GM18519 (cell line): ENCODE measurements around the gene RTN4.

Source experiments
- ATAC-seq: cut with Tn5 transposase; IDR thresholded peaks from one replicate; pipeline ENCODE4 v1.9.1; 2021; ENCODE audit warnings: mild to moderate bottlenecking, moderate library complexity; ENCODE audit not compliant: unreplicated experiment, low FRiP score

Gene RTN4

DNA sequence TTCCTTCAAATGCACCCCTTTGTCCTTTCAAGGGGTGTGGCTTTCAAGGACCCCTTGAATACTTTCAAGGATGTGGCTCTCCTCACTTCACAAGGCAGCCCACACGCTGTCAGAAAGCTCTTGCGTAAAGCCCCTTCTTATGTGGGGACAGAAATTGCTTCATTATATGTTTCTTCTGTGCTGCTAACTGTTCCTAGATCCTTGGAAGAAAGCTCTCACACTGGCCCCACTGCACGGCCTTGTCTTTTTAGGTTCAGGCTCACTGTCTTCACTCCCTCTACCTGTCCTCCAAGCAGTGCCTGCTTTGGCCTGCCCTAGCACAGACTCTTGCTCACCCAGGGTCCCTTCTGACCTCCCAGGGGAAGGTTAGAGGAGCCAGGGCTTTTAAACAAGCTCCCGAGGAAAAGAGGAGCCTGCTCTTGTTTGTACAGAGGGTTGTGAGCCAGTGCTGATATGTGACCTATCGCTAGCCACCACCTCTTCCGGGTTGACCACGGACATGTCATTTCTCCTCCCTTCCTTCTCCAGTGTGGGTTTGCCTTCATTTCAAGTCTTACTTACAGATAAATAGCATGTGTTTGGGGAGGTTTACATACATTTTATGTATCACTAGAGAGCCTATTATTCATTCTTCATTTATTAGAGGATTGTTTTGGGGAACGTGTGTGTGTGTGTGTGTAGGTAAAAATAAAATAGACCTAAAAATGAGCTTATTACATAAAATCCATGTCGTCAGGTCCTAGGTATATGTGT is 94.7 kb downstream of the RTN4 start:
- ATAC-seq, result no peak

DNA sequence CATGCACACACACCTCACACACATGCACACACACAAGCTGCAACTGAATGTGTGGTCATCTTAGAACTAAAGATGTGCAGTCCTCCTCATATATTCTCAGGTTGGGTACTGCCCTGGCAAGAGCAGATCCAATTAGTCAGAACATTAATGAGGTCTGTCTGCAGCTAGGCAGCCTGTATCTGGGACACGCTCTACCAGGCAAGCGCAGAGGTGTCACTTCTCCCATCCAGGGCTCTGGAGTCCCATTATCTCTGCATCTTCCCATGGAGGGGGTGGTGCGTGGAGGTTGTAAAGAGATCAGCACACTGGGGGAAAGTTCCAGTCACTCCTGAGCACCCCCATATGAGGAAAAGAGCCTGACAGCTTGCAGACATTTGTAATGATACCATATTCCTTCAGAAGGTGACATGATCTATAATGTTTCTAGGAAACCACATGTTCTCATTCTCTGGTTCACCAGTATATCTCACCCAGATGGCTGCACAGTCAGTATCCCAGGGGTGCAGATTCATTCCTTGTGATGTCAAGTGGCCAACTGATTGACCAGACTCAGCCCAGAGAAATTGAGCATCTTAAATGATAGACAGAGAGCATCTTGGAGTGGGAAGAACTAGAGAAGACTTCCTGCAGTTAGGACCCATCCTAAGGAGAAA is 95.4 kb downstream of the RTN4 start:
- no peak for ATAC-seq

DNA sequence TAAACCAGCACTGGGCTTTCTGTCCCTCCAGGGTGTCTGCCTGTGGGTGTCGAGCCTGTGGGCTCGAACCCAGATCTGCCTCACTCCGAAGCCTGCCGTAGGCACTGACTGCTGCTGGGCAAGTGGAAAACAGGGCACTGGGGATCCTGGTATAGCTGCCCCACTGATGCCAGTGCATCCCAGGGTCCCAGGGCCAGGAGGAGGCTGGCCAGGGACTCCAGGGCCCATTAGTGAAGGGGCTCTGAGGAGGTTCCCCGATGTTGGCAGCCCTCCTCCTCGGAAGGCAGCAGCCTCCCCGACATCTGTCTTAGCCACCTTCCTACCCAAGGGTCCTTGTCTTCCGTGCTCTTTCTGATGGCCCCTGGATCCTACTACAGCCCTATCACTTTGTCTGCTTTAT is 96.1 kb downstream of the RTN4 start:
- ATAC-seq, result no peak

DNA sequence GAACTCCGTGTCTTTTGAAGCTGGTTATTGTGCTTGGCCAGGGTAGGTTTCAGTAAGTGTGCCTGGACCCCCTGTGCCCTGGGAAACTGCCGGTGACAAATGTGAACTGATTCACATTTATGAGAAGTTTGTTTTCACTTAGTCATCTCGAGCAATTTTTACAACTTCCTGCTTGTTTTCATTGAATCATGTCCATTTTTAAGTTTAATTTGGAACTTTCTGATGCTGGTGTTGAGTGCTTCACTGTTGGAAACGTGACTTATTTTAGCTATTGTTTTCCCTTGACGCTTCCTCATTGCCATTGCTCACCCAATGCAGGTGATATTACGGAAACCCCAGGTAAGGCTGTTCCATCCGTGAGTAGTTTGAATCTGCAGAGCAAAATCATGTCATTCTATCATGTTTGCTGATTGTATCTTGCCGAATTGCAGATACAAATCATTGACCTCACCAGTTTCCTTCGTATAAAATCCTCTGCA is 97.2 kb downstream of the RTN4 start:
- no peak for ATAC-seq

GRCh38 chr2:54952425-54952824 is 97.8 kb downstream of the RTN4 start:
- no peak for ATAC-seq

DNA sequence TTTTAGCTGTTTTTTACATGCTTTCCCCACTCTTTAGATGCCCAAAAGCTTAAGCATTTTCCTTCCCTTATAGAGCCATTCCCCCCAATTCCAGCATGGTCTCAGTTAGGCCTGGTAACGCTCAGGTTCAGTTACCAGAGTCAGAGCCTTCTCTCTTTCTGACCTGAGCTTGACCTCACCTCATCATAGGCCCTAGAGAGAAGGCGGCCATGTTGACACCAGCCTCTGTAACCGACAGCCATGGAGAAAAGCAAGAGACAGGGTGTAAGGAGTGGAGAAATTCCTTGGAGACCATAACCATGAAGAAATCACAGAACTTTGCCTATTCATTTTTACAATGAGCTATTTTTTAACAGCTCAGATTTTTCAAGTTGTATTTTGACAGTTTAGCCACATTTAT is 99.4 kb downstream of the RTN4 start:
- ATAC-seq, result no peak

GRCh38 chr2:54949431-54949830 is 100.8 kb downstream of the RTN4 start:
- ATAC-seq, result no peak

DNA sequence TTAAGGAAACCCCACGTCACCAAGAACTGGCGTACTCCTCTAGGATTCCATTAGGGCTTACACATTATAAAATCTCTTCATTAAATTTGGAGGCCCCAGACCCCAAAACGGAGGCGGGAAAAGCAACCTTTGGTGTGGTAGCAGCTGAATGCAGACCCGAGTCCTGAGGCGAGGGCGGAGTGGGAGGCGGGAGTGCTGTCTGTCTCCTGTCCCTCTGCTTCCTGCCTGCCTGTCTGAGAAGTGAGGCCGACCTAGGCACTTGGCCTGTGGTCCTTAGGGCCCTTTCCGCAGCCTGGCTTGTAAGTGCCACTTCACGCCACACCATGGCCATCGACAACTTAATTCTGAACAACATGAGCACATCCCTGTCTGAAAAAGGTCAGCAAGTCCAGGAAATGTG is 102.1 kb downstream of the RTN4 start:
- ATAC-seq, result no peak

DNA sequence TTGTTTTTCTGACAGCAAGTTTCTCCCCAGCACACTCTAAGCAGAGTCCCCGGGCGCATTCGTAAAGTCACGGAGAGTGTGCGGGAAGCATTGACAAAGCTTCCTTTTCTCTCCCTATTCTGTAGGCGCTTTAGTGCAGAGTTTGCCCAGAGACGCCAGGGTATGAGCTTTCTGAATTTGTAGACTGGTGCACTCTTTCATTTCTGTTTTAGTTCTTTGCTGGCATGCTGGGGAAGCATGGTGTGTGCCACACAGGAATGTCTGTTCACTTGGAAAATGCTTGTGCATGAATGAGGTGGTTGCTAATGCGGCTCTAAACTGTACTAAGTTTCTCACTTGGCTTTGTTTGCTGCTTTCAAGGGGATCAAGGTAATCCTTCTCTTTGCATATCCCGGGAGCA is 102.6 kb downstream of the RTN4 start:
- no peak for ATAC-seq

DNA sequence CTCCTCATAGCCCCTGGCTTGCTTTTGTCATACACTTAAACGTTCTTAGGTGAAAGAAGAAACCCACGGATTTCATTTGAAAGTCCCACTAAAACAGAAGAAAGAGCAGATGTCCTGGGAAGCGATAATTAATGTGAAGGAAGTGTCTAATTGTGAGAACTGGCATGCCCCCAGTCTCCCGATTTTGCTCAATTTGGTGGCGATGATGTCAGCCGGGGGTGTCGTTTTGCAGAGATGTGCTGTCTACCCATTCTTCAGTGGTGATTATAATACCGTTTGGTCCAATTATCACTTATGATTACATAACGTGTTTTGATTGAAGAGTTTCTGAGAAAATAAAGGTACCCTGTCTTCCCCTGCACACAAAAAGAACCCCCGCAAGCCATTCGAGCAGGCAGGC is 103.1 kb downstream of the RTN4 start:
- no peak for ATAC-seq

- no peak for ATAC-seq
Measured at GRCh38 chr2:54946220-54946805, 103.9 kb downstream of the RTN4 start.

- ATAC-seq, result no peak
Measured at GRCh38 chr2:54945391-54946219, 104.6 kb downstream of the RTN4 start.

GRCh38 chr2:54944724-54945326 is 105.4 kb downstream of the RTN4 start:
- ATAC-seq, result no peak

- no peak for ATAC-seq
Measured at GRCh38 chr2:54942373-54942772, 107.9 kb downstream of the RTN4 start.

GRCh38 chr2:54941248-54941984 is 108.8 kb downstream of the RTN4 start:
- ATAC-seq, result no peak

- no peak for ATAC-seq
Measured at GRCh38 chr2:54940723-54941122, 109.5 kb downstream of the RTN4 start.

DNA sequence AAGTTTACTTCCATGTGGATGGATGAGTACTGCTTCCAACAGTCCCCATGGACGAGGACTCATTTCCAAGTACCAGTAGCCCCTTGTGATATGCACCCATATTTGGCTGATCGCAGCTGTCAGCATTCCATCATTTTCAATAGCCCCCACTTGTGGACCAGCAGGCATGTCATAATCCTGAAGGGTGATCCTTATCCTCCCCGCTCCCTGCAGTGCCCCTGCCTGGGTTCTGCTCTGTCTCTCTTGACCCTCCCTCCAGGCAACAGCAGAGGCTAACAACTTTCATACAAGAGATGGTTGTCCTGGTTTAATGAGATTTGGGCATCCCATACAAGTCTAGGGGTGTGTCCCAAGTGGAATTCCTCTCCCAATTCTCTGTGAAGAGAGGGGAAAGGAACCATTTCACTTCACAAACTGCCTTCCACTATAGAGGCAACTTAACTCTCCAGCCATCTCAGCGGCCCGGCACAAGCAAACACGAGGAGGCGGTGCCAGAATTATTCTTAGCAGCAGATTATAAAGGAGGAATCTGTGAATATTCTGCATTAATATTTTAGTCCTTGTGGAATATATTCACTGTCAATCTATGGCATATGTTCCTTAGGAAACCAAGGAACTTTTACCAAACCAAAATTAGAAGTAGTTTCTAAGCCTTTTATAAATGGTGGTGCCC is 110.7 kb downstream of the RTN4 start:
- ATAC-seq, result no peak

DNA sequence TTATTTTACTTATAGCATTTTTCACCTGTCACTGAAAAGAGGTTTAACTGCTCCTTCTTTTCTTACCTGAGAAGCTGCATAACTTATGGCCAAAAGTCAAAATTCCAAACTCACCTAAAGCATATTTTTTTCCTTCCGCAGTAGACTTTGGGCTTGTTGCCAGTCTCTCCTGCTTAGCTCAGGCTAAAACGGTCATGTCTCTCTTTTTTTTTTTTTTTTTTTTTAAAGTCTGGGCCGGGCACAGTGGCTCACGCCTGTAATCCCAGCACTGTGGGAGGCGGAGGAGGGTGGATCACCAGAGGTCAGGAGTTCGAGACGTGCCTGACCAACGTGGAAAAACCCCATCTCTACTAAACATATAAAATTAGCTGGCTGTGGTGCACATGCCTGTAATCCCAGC is 113.5 kb downstream of the RTN4 start:
- no peak for ATAC-seq

GRCh38 chr2:54935389-54935788 is 114.9 kb downstream of the RTN4 start:
- ATAC-seq, result no peak
